Esophagus muscularis mucosa (tissue), 4 donors: Measurements from ENCODE around the gene CHCHD2.

Source experiments
- CTCF ChIP-seq, 3 experiments: fragments of 200-600 bp in 2 of 3; fragments of 450-650 bp in 1 of 3; sonication (generic) in 2 of 3; IDR thresholded peaks; one replicate each; pipeline ENCODE4 v1.5.1; 2017 to 2019; ENCODE audit warnings: antibody characterized with exemption in 3 of 3, mild to moderate bottlenecking in 2 of 3, moderate library complexity in 1 of 3
- EP300 ChIP-seq: sonication (generic); formaldehyde crosslinking; IDR thresholded peaks from one replicate; pipeline ENCODE4 v1.6.1; 2017; ENCODE audit warnings: antibody characterized with exemption
- POLR2A ChIP-seq: fragments of 450-650 bp; IDR thresholded peaks from one replicate; pipeline ENCODE4 v1.6.1; 2017; ENCODE audit warnings: antibody characterized with exemption, moderate library complexity, mild to moderate bottlenecking, low read depth

- TF ChIP-seq CTCF (IDR thresholded peaks at IDR 0.05) (no peak), EP300 (no peak), POLR2A (no peak)
These were observed 24.5 kb downstream of the CHCHD2 start for GRCh38 chr7:56081626-56082340.
